Fibroblast of skin of back (primary cell): ENCODE data around the gene COG7.

Experiments
- DNase-seq: peaks from one replicate; pipeline ENCODE4 v3.0.0-alpha.2; 2013

Gene COG7

DNA sequence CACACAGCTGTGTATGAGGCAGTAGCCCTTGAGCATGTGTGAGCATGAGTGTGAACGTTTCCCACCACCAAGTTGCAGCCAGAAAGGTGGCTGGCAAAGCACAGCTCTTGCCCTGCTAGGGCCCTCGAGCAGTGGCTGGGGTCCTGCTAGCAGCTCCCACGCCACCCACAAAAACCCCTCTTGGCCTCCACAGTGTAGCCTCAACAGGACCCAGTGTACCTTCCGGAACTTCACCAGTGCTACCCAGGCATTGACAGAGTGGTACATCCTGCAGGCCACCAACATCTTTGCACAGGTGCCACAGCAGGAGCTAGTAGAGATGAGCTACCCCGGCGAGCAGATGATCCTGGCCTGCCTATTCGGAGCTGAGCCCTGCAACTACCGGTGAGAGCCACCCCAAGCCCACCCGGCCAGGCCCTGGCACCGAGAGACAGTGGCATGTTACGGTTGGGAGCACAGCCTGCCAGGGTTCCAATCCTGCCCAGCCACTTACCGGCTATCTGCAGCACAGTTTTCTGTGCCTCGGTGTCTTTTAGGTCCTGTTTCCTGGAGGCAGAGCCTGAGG lies 97.8 kb downstream of the COG7 start:
- no peak for DNase-seq

DNA sequence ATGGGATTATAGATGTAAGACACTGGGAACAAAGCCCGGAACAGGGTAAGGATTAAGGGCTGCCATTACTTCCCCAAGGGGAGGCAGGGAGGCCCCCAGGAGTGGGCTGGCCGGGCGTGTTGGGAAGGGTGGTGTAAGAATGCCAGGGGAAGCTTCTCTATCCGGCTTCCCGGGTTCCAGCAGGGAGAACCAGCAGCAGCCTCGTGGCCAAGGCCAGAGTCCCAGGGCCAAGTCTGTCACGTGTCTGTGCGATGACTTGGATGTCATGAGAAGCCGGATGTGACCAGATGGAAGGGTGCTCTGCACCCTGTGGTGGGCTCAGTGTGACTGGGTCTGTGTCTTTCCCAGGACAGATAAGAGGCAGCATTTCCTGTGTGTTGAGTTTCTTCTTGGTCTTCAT lies 98.7 kb downstream of the COG7 start:
- no peak for DNase-seq

DNA sequence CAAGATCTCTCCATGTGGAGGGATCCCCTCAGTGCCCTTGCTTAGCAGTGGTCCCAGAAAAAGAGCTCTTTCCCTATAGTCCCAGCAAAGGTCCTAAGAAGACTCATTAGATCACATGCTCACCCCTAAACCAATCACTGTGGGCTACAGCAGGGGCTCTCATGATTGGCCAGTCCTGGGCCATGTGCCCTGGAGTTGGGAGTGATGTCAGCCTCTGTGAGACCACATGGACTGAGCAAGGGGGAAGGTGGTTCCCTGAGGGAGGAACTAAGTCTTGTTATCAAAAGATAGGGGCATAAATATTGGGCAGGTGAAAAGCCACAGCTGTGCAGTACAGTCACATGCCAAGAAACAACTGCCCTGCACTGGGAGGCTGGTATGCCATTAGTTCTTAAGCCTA lies 99.5 kb downstream of the COG7 start:
- no peak for DNase-seq

DNA sequence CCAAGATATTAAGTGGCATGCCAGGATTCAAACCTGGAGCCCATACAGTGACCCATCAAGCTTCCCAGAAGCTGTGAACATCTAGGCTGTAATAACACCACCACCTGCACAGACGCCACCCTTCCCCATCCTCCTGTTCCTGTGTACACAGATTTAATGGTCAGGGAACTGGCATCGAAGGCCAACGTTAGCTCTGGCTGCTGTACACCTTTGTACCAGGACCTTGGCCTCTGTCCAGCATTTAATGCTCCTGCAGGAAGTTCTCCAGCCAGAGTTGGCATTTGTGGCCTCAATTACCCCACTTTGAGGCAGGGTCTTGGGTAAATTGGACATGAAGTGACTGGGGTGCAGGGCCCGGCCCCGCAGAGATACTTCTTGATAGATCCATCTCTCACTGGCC lies 101.6 kb downstream of the COG7 start:
- DNase-seq: no peak

DNA sequence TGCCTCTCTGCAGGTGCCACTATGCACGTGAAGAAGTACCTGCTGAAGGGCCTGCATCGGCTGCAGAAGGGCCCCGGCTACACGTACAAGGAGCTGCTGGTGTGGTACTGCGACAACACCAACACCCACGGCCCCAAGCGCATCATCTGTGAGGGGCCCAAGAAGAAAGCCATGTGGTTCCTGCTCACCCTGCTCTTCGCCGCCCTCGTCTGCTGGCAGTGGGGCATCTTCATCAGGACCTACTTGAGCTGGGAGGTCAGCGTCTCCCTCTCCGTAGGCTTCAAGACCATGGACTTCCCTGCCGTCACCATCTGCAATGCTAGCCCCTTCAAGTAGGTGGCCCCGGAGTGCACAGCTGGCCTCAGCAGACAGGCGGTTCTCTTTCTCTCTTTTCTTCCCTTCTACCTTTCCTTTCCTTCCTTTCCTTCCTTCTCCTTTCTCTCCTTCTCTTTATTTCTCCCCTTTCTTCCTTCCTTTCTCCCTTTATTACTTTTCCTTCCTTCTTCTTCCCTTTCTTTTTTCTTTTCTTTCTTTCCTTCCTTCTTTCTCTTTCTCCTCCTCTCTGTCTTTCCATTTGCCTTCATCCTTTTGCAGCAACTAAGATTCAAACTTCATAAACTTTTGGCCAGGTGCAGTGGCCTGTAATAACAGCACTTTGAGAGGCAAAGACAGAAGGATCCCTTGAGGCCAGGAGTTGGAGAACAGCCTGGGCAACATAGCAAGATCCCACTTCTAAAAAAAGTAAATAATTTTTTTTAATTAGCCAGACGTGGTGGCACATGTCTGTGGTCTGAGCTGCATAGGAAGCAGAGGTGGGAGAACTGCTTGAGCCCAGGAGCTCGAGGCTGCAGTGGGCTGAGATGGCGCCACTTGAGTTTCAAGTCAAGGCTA lies 104.2 kb downstream of the COG7 start:
- no peak for DNase-seq

DNA sequence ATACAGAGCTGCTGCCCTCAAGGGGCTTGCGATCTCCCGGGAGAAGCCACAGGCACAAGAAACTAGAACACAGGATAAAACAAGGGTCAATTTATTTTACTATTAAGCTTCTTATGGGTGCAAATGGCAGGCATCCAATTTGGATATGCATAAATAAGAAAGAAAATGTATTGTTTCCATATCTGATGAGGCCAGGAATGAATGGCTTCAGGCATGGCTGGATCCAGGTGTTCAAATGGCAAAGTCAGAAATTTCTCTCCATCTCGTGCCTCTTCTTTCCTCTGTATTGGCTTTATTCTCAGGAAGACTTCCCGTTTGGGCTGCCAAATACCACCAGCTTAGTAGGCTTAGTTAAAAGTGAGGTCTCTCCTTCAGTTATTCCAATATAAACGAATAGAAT lies 107.8 kb downstream of the COG7 start:
- DNase-seq: no peak

GRCh38 chr16:23343643-23344612 lies 109.1 kb downstream of the COG7 start:
- no peak for DNase-seq

- no peak for DNase-seq
Observed at GRCh38 chr16:23342083-23342640, 110.8 kb downstream of the COG7 start.

GRCh38 chr16:23339787-23340186 lies 113.2 kb downstream of the COG7 start:
- DNase-seq: no peak
